A673 (cell line): ENCODE results near the gene SUCLG2. TPM values are rescaled to one million over a fixed set of nuclear protein-coding genes. Genes with fewer than 3 reads are reported as not detected.

Source experiments
- BruUV-seq: library from RNA; stranded (reverse); fragments of 400-500 nt; replicated peaks from 2 replicates; lab custom pipeline; 2021; lab: Mats Ljungman, UMichigan
- CTCF ChIA-PET: fragments of 300-600 bp; sonication (Branson Sonifier 250); formaldehyde crosslinking; loops from one replicate; lab custom pipeline; 2022; ENCODE audit warnings: antibody characterized with exemption; lab: Charles Lee
- POLR2A ChIA-PET: fragments of 300-600 bp; sonication (Branson Sonifier 250); formaldehyde crosslinking; loops from one replicate; lab custom pipeline; 2022; ENCODE audit warnings: antibody characterized with exemption; ENCODE audit not compliant: low non-redundant PET; lab: Charles Lee
- DNase-seq: peaks from one replicate; pipeline ENCODE4 v3.0.0-alpha.2; 2015; ENCODE audit warnings: low spot score
- H3K27ac ChIP-seq: fragments of 200-600 bp; sonication (generic); 2 replicates; pipeline ENCODE4 v1.5.1; 2016; ENCODE audit warnings: mixed run types, low read depth, mild to moderate bottlenecking, mixed read lengths, antibody characterized with exemption, low read length; ENCODE audit not compliant: poor library complexity, severe bottlenecking
- H3K27me3 ChIP-seq: fragments of 200-600 bp; sonication (generic); replicated peaks from 2 replicates; pipeline ENCODE4 v1.6.1; 2017; ENCODE audit warnings: mixed run types, low read depth, mild to moderate bottlenecking, mixed read lengths, antibody characterized with exemption, low read length; ENCODE audit not compliant: insufficient read depth, poor library complexity
- H3K36me3 ChIP-seq: fragments of 200-600 bp; sonication (generic); 2 replicates; pipeline ENCODE4 v1.6.1; 2016; ENCODE audit warnings: mixed run types, mild to moderate bottlenecking, mixed read lengths, antibody characterized with exemption, low read length; ENCODE audit not compliant: insufficient read depth, poor library complexity, severe bottlenecking
- H3K4me1 ChIP-seq: fragments of 200-600 bp; sonication (generic); 2 replicates; pipeline ENCODE4 v1.6.1; 2017; ENCODE audit warnings: mixed run types, mild to moderate bottlenecking, mixed read lengths, antibody characterized with exemption, low read length; ENCODE audit not compliant: insufficient read depth, poor library complexity, severe bottlenecking
- H3K4me3 ChIP-seq: fragments of 200-600 bp; sonication (generic); 2 replicates; pipeline ENCODE4 v1.5.1; 2016; ENCODE audit warnings: low read depth, mixed run types, mild to moderate bottlenecking, mixed read lengths, low read length; ENCODE audit not compliant: poor library complexity, severe bottlenecking
- H3K9me3 ChIP-seq: fragments of 200-600 bp; sonication (generic); 2 replicates; pipeline ENCODE4 v1.6.1; 2016; ENCODE audit warnings: mixed run types, low read depth, mild to moderate bottlenecking, mixed read lengths, antibody characterized with exemption, low read length; ENCODE audit not compliant: poor library complexity, severe bottlenecking
- EZH2 ChIP-seq: fragments of 200-600 bp; sonication (generic); IDR thresholded peaks from 2 replicates; pipeline ENCODE4 v1.6.1; 2017; ENCODE audit warnings: borderline replicate concordance, low read depth, mild to moderate bottlenecking, mixed read lengths, antibody characterized with exemption, low read length; ENCODE audit not compliant: poor library complexity, severe bottlenecking
- intact Hi-C: fragments of 100-400 bp; cut with micrococcal nuclease; formaldehyde crosslinking; loops from one replicate; pipeline ENCODE4 v1.10.0; 2022; ENCODE audit not compliant: unreplicated experiment
- total RNA-seq: library from RNA; stranded (reverse); gene quantifications from 2 replicates; pipeline ENCODE4 v1.2.3, GENCODE V29; 2021
- TF ChIP-seq, protein P1 (sequence below): fragments of 300-800, 200-600 bp; sonication (generic); conservative IDR thresholded peaks from 2 replicates; pipeline ENCODE4 v1.5.1; 2017; ENCODE audit warnings: low read depth, mild to moderate bottlenecking, antibody characterized with exemption, low read length, moderate library complexity, mixed read lengths

SUCLG2 gene
- total RNA-seq, 1 experiment from 2014 or later, result 7.4 TPM

DNA sequence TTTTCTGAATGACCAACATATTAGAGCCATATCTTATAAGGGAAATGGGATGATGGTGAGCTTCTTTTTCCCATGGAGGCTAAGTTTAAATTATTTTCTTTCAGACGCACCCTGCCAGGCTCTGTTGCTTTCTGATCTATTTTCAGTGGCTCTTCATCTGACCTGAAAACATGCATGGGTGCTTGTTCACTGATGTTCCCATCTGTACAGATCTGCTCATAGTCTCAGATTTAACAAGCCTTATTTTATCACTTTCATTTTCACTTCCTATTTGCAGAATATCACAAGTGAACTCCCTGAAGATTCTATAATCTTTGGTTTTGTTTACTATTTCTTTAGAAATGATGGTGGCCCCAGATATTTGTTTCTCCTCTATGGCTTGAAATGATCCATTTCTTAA is 31.1 kb upstream of the SUCLG2 start:
- Histone ChIP-seq H3K4me1 (no peaks in the 10 kb centered on the region), H3K27ac (no peak overlapping the region), H3K36me3 (no peaks in the 10 kb centered on the region), H3K9me3 (no peaks in the 10 kb centered on the region), H3K27me3 (no peaks in the 10 kb centered on the region), H3K4me3 (no peak overlapping the region)
- ChIA-PET CTCF (no interaction called here), POLR2A (no interaction called here)
- intact Hi-C loops, result no loop called here
- TF ChIP-seq, protein P1, sequence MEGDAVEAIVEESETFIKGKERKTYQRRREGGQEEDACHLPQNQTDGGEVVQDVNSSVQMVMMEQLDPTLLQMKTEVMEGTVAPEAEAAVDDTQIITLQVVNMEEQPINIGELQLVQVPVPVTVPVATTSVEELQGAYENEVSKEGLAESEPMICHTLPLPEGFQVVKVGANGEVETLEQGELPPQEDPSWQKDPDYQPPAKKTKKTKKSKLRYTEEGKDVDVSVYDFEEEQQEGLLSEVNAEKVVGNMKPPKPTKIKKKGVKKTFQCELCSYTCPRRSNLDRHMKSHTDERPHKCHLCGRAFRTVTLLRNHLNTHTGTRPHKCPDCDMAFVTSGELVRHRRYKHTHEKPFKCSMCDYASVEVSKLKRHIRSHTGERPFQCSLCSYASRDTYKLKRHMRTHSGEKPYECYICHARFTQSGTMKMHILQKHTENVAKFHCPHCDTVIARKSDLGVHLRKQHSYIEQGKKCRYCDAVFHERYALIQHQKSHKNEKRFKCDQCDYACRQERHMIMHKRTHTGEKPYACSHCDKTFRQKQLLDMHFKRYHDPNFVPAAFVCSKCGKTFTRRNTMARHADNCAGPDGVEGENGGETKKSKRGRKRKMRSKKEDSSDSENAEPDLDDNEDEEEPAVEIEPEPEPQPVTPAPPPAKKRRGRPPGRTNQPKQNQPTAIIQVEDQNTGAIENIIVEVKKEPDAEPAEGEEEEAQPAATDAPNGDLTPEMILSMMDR, result no peak
- no peak for TF ChIP-seq EZH2
- no peak for DNase-seq
- no TSS peak for BruUV-seq

GRCh38 chr3:67684211-67684610 is 29.8 kb upstream of the SUCLG2 start:
- H3K27ac ChIP-seq, result no peak overlapping the region
- TF ChIP-seq, protein P1, result no peak
- TF ChIP-seq EZH2, result no peak
- DNase-seq, result no peak
- no peaks in the 10 kb centered on the region for H3K4me1 ChIP-seq
- POLR2A ChIA-PET, result no interaction called here
- H3K36me3 ChIP-seq, result no peaks in the 10 kb centered on the region
- CTCF ChIA-PET, result no interaction called here
- intact Hi-C loops, result no loop called here
- H3K9me3 ChIP-seq, result no peaks in the 10 kb centered on the region
- no TSS peak for BruUV-seq
- no peak overlapping the region for H3K4me3 ChIP-seq
- no peaks in the 10 kb centered on the region for H3K27me3 ChIP-seq

- Histone ChIP-seq H3K27me3 (no peaks in the 10 kb centered on the region), H3K4me1 (no peaks in the 10 kb centered on the region), H3K4me3 (no peak overlapping the region), H3K9me3 (no peaks in the 10 kb centered on the region), H3K36me3 (no peaks in the 10 kb centered on the region), H3K27ac (no peak overlapping the region)
- no peak for DNase-seq
- BruUV-seq, result no TSS peak
- POLR2A ChIA-PET, result no interaction called here
- intact Hi-C loops, result no loop called here
- no peak for TF ChIP-seq EZH2
- TF ChIP-seq, protein P1, result no peak
- CTCF ChIA-PET, result no interaction called here
Observed at GRCh38 chr3:67683522-67683921, 29.1 kb upstream of the SUCLG2 start.
